Measurements from ENCODE around the gene KXD1. TPM values are rescaled to one million over a fixed set of nuclear protein-coding genes. Genes with fewer than 3 reads are reported as not detected.

The KXD1 gene
- total RNA-seq, 1 donor from 2014 or later: 121 TPM

DNA sequence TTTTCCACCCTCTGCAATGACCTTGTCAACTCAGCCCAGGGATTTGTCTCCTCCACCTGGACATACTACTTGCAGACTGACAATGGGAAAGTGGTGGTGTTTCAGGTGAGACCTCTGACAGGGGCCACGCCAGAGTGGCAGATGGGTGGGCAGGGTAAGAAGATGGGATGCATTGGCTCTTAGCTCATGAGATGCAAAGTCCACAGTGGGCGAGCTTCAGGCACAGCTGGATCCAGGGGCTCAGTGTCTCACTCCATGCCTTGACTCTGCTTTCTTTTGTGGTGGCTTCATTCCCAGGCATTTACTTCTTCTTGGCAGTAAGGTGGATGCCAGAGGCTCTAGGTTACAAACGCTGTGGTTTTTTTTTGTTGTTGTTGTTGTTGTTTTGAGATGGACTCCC is 58.4 kb downstream of the KXD1 start:
- DNase-seq (ENCODE audit: low read depth): no peak
- Histone ChIP-seq H3K4me3 (ENCODE audit: low read depth, low read length) (no peak overlapping the region), H3K27me3 (ENCODE audit: control insufficient read depth, insufficient read depth, low read length) (peaks cover 40% of the 10 kb centered on the region), H3K36me3 (ENCODE audit: control insufficient read depth, insufficient read depth, low read length) (no peaks in the 10 kb centered on the region)
- TF ChIP-seq, protein P1, sequence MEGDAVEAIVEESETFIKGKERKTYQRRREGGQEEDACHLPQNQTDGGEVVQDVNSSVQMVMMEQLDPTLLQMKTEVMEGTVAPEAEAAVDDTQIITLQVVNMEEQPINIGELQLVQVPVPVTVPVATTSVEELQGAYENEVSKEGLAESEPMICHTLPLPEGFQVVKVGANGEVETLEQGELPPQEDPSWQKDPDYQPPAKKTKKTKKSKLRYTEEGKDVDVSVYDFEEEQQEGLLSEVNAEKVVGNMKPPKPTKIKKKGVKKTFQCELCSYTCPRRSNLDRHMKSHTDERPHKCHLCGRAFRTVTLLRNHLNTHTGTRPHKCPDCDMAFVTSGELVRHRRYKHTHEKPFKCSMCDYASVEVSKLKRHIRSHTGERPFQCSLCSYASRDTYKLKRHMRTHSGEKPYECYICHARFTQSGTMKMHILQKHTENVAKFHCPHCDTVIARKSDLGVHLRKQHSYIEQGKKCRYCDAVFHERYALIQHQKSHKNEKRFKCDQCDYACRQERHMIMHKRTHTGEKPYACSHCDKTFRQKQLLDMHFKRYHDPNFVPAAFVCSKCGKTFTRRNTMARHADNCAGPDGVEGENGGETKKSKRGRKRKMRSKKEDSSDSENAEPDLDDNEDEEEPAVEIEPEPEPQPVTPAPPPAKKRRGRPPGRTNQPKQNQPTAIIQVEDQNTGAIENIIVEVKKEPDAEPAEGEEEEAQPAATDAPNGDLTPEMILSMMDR (IDR thresholded peaks at IDR 0.05; ENCODE audit: insufficient read depth, low read length, poor library complexity, severe bottlenecking): no peak

DNA sequence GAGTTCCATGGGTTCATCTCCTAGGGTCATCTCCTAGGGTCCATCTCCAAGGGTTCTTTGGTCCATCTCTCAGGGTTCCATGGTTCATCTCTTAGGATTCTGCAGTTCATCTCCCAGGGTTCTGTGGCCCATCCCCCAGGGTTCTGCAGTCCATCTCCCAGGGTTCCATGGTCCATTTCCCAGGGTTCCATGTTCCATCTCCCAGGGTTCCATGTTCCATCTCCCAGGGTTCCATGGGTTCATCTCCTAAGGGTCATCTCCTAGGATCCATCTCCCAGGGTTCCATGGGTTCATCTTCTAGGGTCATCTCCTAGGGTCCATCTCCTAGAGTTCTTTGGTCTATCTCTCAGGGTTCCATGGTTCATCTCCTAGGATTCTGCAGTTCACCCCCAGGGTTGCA is 59.9 kb downstream of the KXD1 start:
- no peaks in the 10 kb centered on the region for H3K36me3 ChIP-seq (ENCODE audit: control insufficient read depth, insufficient read depth, low read length)
- no peak overlapping the region for H3K4me3 ChIP-seq (ENCODE audit: low read depth, low read length)
- DNase-seq (ENCODE audit: low read depth): no peak
- TF ChIP-seq, protein P1 (IDR thresholded peaks at IDR 0.05; ENCODE audit: insufficient read depth, low read length, poor library complexity, severe bottlenecking): no peak
- peaks cover 27% of the 10 kb centered on the region for H3K27me3 ChIP-seq (ENCODE audit: control insufficient read depth, insufficient read depth, low read length)

DNA sequence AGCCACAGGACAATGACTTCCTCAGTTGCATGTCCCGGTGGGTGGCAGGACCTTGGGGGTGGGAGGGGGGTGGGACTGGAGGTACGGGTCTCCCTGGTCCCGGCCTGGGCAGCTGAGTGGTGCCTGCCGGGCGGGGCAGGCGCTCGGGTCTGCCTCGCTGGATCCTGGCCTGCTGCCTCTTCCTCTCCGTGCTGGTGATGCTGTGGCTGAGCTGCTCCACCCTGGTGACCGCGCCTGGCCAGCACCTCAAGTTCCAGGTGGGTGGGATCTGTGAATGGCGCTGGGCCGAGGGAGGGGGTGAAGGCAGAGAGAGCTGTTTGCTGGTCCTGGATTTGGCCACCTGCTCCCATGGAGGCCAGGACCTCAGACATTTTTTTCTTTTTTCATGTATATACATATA is 60.6 kb downstream of the KXD1 start:
- TF ChIP-seq, protein P1 (IDR thresholded peaks at IDR 0.05; ENCODE audit: insufficient read depth, low read length, poor library complexity, severe bottlenecking): no peak
- H3K36me3 ChIP-seq (ENCODE audit: control insufficient read depth, insufficient read depth, low read length): no peaks in the 10 kb centered on the region
- H3K4me3 ChIP-seq (ENCODE audit: low read depth, low read length): no peak overlapping the region
- no peak for DNase-seq (ENCODE audit: low read depth)
- peaks cover 21% of the 10 kb centered on the region for H3K27me3 ChIP-seq (ENCODE audit: control insufficient read depth, insufficient read depth, low read length)

Other genes starting within 250 kb of the KXD1 start
- gene LSM4, start 234.8 kb upstream of the KXD1 start, total RNA-seq: 333 and 367 TPM in 2 replicates
- gene PGPEP1, start 217.3 kb upstream of the KXD1 start, total RNA-seq: 28.8 and 34.4 TPM in 2 replicates
- gene GDF15, start 171.7 kb upstream of the KXD1 start, total RNA-seq: 637 and 822 TPM in 2 replicates
- 0.08 and 0.14 TPM in 2 replicates for gene LRRC25, start 160.2 kb upstream of the KXD1 start, total RNA-seq
- 92.6 and 96.2 TPM in 2 replicates for gene SSBP4, start 138.5 kb upstream of the KXD1 start, total RNA-seq
- gene ISYNA1, start 119.7 kb upstream of the KXD1 start, total RNA-seq: 53.9 and 59.5 TPM in 2 replicates
- gene ELL, start 35.8 kb upstream of the KXD1 start, total RNA-seq: 12.7 and 13.1 TPM in 2 replicates
- gene FKBP8, start 14.3 kb upstream of the KXD1 start, total RNA-seq: 253 and 291 TPM in 2 replicates
- 859 and 990 TPM in 2 replicates for gene UBA52, start 14.0 kb downstream of the KXD1 start, total RNA-seq
- gene REX1BD, start 30.9 kb downstream of the KXD1 start, total RNA-seq: 119 and 136 TPM in 2 replicates
- 16.5 and 30.1 TPM in 2 replicates for gene CRLF1, start 48.9 kb downstream of the KXD1 start, total RNA-seq
- 3.8 and 6.5 TPM in 2 replicates for gene TMEM59L, start 55.0 kb downstream of the KXD1 start, total RNA-seq
- 7.5 and 9.6 TPM in 2 replicates for gene KLHL26, start 79.2 kb downstream of the KXD1 start, total RNA-seq
- 2.3 and 5.5 TPM in 2 replicates for gene CRTC1, start 125.8 kb downstream of the KXD1 start, total RNA-seq
- gene COMP, start 233.4 kb downstream of the KXD1 start, total RNA-seq: not detected in 2 replicates

Measured in kidney epithelial cell (primary cell).